NCI-H526 treated with DMSO at 0.1 percent for 48 hours (cell line): ENCODE measurements around the gene USP7.
"Not testable (repeated sequence)": the region's sequence is repeated elsewhere in the genome, so short reads cannot be mapped to it uniquely, and the experiment has no call there.

Experiments used
- DNase-seq: peaks from one replicate; lab custom pipeline; 2025; lab: John Stamatoyannopoulos, UW

The USP7 gene

DNA sequence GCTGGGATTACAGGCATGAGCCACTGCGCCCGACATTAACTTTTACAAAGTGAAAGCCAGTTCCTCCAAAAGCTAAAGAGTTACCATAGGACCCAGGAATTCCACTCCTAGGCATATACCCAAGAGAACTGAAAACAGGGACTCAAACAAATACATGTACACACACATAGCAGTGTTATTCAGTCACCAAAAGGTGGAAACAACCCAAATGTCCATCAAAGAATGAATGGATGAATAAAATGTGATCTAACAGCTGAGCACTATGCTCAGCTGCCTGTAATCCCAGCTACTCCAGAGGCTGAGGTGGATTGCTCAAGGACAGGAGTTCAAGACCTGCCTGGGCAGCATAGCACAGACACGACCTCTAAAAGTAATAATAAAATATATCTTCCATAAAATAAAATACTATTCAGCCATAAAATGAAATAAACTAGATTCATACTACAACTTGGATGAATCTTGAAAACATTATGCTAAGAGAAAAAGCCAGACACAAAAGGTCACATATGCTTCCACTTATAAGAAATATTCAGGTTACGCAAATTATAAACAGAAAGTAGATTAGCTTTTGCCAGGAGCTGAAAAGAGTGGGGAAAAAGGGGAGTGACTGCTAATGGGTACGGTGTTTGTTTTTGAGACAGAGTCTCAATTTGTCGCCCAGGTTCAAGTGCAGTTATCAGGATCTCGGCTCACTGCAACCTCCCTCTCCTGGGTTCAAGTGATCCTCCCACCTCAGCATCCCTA, 9.3 kb upstream of the USP7 start:
- no peak for DNase-seq

GRCh38 chr16:8971416-8971815, 7.7 kb upstream of the USP7 start:
- DNase-seq: no peak

- not testable (repeated sequence) for DNase-seq
Measured at GRCh38 chr16:8969202-8969897, 5.6 kb upstream of the USP7 start.

- DNase-seq: not testable (repeated sequence)
Measured at GRCh38 chr16:8968054-8968453, 4.3 kb upstream of the USP7 start.

- no peak for DNase-seq
Measured at GRCh38 chr16:8967132-8967821, 3.6 kb upstream of the USP7 start.

DNA sequence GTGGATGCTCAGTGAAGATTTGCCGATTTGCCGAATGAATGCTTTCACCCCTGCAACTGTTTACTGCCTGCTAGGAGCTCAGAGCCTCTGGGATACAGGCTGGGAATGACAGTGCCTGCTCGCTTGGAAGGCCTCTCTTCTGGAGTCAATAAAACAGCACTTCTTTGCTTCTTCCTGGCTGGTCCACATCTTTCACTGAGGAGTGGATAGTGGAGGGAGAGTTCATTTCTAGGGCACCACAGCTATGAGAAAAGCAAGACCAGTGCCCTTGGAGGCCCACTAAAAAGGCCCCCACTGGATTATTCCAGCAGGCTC, 3.1 kb upstream of the USP7 start:
- no peak for DNase-seq

GRCh38 chr16:8964462-8964861, 756 bp upstream of the USP7 start:
- no peak for DNase-seq

DNA sequence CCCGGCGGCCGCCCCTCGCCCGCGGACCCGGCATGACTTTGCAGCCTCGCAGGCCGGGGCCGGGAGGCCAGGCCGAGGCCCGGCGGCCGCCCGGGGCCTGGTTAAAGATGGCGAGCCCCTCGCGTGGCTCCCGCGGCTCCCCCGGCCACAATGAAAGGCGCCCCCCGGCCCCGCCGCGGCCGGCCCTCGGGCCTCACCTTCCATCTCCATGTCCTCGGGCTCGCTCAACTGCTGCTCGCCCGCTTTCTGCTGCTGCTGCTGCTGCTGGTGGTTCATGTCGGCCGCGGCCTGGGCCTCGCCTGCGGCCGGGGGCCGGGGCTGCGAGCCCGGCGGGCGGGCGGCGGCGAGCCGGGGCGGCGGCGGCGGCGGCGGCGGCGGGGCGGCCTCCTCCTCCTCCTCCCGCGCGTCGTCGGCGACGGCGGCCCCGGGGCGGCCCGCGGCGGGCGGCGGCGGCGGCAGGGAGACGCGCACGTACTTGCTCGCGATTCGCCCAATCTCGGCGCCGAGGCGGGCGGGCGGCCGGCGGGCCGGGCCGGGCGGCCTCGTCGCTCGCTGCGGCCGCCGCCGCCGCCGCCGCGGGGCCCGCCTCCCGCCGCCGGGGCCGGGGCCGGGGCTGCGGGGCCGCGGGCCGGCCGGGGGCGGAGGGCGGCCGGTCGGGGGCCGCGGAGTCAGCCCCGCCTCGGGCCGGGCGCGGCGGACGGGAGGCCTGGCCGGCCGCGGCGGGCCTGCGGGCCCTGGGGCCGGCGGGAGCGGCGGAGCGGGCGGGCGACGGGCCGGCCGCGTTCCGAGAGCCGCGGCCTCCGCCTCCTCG, 491 bp downstream of the USP7 start:
- DNase-seq: no peak

DNA sequence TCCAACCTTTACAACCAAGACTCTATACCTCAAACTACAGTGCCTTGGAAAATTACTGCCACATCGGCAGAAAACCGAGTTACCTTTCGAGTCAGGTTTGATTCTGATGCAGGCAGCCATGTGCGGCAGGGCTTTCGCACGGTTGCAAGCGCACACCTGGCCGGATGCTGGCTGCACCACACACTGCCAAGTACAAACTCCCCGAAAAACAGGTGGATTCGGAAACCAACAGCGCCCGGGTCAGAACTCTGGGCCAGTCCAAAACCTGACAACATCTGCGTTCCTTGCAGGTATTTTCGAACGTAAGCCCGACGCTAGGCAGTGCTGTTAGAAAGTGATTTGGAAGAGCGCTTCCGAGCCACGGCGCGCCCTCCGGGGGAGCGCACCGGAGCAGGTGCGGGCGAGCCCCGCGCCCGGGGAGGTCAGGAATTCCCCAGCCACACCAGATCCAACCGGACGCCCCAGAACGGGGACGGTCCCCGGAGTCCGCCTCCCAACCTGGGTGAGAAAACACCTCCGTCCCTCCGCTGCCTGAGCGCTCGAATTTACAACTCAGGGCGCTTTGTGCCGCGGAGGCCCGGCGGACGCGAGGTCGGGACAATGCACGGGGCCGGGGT, 1.2 kb downstream of the USP7 start:
- DNase-seq: no peak

- no peak for DNase-seq
Measured at GRCh38 chr16:8961811-8962390, 1.8 kb downstream of the USP7 start.

DNA sequence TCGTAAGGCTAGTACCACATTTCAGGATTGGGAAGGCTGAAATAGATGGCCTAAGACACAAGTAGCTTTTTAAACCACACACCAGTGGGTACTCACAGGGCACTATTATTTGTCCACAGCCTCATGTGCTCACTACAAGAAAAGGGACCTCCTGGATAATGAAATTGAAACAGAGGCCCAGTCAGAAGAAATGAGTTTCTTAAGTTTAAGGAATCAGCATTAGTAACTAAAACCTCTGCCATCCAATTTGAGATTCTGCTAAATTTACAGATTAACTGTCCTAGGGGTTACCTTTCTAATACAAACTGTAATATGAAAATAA, 3.0 kb downstream of the USP7 start:
- DNase-seq: no peak

GRCh38 chr16:8959921-8960787, 3.6 kb downstream of the USP7 start:
- DNase-seq: no peak

DNA sequence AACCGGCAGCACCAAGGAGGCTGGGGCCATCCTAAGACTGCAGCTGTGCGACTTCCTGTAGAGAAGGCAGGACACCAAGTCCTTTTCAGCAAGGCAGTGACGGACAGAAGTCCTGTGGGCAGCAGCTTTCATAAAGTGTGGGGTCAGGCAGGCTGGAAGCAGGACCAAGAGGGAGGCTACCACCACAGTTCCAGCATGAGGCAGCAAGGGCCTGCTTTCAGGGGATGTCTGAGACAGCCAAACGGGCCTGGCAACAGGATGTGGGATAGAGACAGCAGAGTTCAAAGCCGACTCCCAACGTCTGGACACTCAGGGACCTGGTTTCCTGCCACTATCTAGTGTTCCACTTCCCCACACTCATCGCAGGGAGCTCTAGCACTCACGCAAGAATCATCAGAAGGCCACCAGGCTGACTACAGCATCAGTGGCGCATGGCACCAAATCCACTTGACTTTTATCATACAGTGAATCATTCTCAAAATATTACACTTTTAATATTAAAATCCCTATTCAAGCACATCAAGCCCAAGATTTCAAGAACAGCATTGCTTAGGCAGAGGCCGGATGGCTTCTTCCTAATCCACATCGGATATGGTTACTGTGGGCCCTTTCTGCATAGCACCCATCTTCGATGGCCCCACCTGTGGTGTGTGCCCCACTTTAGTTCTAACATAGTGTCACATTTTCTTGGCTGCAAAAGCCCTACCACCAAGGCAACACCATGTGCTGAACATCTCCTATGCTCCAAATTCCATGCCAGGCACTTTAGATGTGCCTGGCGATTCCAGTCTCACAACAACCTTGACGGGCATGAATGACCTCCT, 5.2 kb downstream of the USP7 start:
- no peak for DNase-seq

DNA sequence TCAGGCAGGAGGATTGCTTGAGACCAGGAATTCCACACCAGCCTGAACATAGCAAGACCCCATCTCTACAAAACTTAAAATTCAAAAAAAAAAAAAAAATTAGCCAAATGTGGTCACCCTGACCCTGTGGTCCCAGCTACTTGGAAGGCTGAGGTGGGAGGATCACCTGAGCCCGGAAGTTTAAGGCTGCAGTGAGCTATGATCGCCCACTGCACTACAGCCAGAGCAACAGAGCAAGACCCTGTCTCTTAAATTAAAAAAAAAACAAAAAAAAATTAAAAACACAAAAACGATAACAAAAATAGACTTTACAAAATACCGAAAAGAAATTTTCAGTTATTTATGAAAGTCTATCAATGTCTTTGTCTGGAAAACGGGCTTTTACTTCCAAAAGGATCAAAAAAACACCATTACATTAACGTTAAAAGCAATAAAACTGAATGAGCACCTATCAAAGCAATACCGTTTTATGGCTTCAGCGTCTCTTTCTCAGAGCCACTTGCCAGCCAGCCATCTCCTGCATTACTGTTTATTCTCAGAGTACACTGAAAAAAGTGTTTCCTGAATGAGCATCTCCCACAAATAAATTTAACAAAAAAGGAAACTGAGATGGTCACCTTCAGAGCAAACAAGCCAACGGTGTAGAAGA, 6.1 kb downstream of the USP7 start:
- no peak for DNase-seq

GRCh38 chr16:8957063-8957397, 6.7 kb downstream of the USP7 start:
- no peak for DNase-seq

DNA sequence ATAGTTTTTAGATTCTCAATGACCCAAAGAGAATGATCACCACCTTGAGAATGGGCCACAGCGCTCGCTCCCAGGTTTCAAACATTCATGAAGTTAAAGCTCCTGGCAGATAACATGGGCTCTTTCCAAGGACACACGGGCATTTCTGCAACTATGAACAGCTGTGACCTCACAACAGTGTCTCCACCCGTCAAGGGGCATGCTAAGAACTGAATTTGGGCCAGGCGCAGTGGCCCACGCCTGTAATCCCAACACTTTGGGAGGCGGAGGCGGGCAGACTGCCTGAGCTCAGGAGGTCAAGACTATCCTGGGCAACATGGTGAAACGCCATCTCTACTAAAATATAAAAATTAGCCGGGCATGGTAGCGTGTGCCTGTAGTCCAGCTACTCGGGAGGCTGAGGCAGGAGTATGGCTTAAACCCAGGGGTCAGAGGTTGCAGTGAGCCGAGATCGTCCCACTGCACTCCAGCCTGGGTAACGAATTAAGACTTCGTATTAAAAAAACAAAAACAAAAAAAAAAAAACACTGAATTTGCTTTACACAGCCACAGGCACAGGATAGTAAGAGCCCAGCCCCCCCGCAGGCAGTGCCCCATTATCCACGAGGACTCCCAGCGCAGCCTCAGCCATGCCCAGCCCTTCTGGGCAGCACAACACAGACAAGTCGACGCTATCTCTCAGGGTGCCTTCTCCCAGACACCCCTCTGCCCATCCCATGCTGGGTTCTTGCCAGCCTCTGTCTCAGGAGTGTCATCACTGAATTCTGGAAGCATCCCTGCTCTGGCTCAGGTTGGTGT, 7.2 kb downstream of the USP7 start:
- DNase-seq: no peak

- DNase-seq: no peak
Measured at GRCh38 chr16:8955828-8956227, 7.9 kb downstream of the USP7 start.

DNA sequence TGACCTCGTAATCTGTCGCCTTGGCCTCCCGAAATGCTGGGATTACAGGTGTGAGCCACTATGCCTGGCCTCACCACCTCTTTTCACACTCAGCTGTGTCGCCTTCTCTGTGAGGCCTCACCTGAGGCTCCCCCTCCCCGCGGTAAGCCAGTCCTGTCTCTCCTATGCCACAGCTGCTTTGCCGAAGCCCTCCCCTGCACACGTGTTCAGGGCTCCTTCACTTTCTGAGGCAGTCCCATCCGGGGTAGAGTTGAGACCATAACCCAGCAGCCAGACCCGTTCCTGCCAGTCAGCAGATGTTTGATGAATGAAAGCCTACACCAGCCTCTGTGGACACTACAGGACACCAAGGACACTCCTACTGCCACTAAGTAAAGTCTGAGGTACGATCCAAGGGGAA, 10.6 kb downstream of the USP7 start:
- DNase-seq: no peak

DNA sequence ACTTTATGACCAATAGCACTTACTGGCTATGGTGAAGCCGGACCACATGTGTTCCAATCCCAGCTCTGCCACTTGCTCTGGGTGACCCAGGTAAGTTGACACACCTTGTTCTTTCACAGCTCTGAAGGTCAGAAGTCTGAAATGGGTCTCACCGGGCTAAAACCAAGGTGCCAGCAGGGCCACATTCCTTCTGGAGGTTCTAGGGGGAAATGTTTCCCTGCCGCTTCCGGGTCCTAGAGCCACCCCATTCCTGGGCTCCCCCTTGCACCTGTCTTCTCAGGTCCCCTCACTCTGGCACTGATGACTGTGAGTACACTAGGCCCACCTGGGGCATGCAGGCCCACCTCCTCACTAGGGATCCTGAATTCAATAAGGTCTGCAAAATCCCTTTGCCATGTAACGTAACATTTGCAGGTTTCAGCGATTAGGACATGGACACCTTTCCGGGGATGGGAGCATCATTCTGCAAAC, 11.4 kb downstream of the USP7 start:
- DNase-seq: no peak
